IPS-18c (cell line): ENCODE results near the gene LOXL1.

ENCODE experiments used
- H3K4me3 ChIP-seq: 2 replicates; pipeline ENCODE4 v1.7.0; 2013; ENCODE audit warnings: low read depth, mild to moderate bottlenecking, low read length, moderate library complexity; ENCODE audit not compliant: insufficient read depth
- H3K9me3 ChIP-seq: one replicate; pipeline ENCODE4 v1.6.1; 2013; ENCODE audit warnings: mild to moderate bottlenecking, low read length, moderate library complexity; ENCODE audit not compliant: control insufficient read depth, insufficient read depth

Gene LOXL1

DNA sequence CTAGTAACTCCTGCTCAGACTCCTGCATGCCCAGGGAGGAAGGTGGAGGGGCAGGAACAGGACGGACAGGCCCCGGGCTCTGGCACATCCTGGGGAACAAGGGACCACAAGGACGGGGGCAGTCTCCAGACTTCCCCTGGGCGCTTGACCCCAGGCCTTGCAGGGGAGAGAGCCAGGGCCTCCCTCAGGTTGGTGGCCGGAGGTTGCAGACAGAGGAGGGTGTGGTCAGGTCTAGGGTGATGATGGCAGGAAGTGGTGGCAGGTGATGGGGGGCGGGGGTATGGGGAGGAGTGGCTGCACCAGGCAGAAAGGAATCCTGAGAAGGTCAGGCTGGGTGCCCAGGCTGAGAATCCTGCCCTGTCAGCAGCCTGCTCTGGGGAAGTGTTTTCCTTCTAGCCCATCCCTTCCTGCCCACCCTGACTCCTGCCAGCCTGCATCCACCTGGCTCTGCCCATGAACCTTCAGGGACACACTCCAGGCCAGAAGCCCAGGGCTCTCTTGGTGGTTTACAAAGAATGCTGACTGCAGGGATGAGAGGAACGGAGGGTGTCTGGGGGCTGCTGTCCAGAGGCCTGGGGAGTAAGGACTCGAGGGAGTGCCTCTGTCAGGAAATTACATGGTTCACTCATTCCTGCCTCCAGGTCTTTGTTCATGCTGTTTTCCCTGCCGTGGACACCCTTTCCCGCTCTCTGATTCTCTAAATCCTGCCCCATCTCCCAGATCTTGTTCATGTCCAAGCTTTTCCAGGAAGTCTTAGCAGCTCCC, 15.8 kb downstream of the LOXL1 start:
- Histone ChIP-seq H3K9me3 (no peaks in the 10 kb centered on the region), H3K4me3 (no peak overlapping the region)

DNA sequence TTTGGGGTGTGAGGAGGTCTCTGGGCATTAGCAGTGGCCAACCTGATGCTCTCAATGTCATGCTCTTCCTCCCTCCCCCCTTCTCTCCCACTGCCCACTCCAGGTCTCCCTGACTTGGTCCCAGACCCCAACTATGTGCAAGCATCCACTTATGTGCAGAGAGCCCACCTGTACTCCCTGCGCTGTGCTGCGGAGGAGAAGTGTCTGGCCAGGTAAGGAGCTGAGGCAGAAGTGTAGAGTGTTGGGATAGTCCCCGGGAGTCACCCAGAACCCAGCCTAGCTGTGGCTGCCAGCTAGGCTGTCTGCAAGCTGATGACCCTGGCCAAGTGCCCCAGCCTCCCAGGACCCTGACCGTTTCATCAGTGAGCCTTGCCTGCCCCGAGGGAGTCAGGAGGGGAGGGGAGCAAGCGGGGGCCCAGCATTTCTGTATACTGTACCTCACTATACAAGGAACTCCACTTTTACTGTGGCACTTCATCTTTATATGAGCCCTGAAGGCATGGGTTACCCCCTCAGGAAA, 16.5 kb downstream of the LOXL1 start:
- Histone ChIP-seq H3K4me3 (no peak overlapping the region), H3K9me3 (no peaks in the 10 kb centered on the region)

DNA sequence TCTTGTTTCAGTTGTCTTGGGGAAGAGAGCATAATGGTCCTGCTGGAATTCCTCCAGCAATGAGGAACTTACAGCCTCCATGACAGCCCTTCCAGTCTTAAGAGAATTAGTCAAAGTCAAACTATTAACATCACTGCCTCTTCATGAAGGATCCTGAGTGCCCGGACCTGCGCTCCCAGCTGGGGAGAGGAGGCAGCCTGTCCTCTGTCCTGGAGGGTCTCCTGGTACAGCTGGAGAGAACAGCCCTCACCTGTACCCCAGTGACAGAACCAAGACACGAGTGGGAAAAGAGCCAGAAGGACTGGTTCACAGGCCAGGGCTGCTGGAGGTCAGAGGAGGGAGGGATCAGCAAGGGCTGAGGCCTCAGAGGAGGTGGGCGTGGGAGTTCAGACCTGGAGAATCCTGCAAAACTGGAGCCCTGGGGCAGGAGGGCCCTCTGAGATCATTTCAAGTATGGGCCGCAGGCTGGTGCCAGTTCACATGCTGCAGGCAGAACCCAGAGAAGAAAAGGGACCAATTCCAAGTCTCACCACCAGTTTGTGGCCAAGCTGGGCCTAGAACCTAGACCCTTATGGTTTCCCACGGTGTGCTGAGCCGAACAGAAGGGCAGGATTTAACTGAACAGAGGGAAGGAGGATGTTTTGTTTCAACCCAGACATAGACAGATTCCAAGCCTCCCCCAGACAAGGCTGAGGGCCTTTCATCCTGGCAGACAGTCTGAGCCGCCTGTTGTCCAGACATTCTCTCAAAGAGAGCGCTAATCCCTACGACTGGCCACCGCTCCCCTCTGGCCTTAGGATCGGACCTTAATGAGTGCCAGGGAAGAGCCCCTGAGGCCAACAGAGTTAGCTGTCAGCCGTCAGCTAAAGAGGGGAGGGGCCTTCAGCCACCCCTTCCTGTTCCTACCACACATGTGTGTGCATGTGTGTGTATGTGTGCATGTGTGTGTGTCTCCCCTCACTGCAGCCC, 18.2 kb downstream of the LOXL1 start:
- Histone ChIP-seq H3K4me3 (no peak overlapping the region), H3K9me3 (no peaks in the 10 kb centered on the region)

DNA sequence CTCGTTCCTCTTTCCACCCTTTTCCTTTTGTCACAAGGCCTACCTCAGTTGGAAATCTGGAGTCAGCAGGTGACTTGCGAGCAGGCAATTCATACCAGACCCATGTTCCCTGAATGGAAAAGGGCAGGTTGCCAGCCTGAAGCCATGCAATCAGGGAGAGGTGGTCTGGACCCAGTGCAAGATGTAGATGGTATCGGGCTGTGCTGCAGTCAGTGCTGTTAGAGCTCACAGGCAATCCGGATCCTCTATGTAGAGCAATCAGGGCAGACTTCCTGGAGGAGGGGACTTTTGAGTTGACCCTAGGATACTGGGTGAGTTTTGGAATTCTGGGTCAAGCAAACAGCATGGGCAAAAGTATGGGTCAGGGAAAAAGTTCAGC, 18.9 kb downstream of the LOXL1 start:
- Histone ChIP-seq H3K9me3 (no peaks in the 10 kb centered on the region), H3K4me3 (no peak overlapping the region)

DNA sequence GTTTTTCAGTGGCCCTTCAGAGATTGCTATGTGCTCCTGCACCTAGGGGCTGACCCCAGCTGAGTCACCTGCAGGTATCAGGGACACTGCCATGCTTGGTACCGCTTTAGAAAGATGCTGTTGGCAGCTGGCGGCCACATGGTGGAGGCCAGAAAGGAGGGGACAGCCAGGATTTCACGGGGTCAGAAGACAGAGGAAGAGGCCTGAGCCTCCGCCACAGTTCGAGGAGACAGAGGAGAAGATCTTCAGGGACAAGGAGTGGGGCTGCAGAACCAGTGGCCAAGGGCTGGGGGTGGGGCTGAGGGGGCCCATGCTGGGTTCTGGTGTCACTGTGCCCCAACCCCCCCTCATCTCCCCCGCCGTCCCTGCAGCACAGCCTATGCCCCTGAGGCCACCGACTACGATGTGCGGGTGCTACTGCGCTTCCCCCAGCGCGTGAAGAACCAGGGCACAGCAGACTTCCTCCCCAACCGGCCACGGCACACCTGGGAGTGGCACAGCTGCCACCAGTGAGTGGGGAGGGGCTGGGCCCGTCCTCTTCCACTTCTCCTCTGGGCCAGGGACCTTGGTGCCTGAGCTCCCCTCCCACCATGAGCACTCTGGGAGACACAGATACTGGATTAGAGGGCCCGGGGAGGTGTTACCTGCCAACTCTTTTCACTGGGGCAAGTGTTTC, 19.9 kb downstream of the LOXL1 start:
- Histone ChIP-seq H3K4me3 (no peak overlapping the region), H3K9me3 (no peaks in the 10 kb centered on the region)

DNA sequence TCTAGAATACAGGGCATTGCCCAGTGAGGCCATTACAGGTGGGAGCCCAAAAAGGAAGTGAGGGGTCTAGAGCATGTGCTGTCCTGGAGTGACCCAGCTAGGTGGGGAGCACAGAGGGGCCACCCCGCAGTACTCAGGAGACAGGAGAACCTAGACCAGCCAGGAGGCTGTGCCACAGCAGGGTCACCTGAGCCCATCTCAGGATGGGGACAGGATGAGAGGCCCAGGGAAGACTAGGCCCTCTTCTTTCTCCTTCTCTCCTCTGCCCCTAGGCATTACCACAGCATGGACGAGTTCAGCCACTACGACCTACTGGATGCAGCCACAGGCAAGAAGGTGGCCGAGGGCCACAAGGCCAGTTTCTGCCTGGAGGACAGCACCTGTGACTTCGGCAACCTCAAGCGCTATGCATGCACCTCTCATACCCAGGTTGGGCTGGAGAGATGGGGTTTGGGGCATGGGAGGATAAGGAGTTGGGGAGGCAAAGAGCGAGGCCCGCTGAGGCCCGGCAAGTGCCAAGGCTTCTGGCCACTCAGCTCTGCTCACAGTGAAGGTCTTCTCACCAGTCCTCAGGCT, 20.6 kb downstream of the LOXL1 start:
- H3K4me3 ChIP-seq = no peak overlapping the region
- no peaks in the 10 kb centered on the region for H3K9me3 ChIP-seq

DNA sequence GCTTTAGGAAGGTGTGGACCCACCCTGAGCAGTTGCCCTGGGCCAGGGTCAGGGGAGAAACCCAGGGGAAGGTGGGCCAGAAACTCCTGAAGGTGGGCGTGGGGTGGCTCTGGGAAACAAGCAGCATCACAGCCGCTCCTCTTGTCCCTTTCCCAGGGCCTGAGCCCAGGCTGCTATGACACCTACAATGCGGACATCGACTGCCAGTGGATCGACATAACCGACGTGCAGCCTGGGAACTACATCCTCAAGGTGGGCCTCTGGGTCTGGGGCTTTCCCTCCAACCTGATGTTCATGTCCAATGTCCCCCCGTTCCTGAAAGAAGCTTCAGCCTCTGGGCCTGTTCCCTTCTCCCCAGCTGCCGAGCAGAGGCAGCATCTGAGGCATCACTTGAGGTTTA, 21.4 kb downstream of the LOXL1 start:
- H3K9me3 ChIP-seq = no peaks in the 10 kb centered on the region
- H3K4me3 ChIP-seq = no peak overlapping the region

DNA sequence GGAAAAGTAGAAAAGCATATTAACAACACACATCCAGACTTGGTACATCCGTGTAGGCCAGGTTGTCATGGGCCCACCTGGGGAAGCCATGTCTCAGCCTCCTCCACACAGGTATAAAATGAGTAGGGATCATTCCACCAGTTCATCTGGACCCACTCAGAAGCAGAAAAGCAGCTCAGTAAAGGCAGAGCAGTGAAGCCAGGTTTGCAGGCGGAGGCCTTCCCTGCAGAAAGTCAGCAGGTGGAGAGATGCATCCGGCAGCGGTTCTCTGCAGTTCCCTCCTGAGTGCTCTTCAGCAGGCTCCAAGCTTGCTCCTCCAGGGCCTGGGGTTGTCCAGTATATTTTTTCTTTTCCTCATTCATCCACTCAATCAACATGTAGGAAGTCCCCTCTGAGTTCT, 22.1 kb downstream of the LOXL1 start:
- Histone ChIP-seq H3K9me3 (no peaks in the 10 kb centered on the region), H3K4me3 (no peak overlapping the region)

DNA sequence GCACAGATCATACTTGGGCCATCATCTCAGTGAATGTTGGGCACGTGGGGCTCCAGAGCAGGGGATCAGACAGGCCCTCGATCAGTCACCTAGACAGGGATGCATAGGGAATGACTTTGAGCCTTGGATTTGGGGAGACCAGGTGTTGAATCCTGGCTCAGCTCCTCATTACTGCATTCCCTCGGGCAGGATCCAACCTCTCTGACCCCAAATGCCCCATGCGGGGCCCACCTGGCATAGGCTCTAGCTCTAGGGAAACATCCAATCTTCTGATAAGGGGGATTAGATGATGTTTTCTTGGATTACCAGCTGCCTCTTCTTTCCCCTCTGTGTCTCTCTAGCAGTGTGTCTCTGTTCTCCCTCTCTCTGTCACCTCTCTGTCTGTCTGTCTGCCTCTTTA, 22.7 kb downstream of the LOXL1 start:
- no peaks in the 10 kb centered on the region for H3K9me3 ChIP-seq
- no peak overlapping the region for H3K4me3 ChIP-seq

DNA sequence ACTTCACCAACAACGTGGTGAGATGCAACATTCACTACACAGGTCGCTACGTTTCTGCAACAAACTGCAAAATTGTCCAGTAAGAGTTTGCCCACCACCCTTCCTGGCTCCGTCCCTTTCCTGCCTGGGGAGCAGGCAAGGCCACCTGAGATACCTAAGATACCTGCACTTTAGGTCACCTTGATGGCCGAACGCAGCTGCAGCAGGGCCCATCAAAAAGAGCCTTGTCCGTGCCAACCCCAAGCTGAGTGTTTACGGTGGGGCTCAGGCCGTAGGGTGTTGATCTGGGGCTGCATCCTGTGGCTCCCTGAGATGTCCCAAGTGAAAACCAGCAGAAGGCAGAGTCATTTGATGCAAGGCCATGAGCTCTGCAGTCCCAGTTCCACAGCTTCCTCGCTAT, 23.2 kb downstream of the LOXL1 start:
- Histone ChIP-seq H3K4me3 (no peak overlapping the region), H3K9me3 (no peaks in the 10 kb centered on the region)

DNA sequence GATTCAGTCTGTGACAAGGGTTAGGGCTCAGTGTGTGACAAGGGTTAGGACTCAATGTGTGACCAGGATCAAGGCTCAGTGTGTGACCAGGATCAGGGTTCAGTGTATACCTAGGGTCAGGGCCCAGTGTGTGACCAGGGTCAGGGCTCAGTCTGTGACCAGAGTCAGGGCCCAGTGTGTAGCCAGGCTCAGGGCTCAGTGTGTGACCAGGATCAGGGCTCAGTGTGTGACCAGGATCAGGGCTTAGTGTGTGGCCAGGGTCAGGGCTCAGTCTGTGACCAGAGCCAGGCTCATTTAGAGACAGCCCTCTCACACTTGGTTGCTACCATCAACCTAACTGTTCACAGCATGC, 24.2 kb downstream of the LOXL1 start:
- H3K9me3 ChIP-seq = no peaks in the 10 kb centered on the region
- no peak overlapping the region for H3K4me3 ChIP-seq

DNA sequence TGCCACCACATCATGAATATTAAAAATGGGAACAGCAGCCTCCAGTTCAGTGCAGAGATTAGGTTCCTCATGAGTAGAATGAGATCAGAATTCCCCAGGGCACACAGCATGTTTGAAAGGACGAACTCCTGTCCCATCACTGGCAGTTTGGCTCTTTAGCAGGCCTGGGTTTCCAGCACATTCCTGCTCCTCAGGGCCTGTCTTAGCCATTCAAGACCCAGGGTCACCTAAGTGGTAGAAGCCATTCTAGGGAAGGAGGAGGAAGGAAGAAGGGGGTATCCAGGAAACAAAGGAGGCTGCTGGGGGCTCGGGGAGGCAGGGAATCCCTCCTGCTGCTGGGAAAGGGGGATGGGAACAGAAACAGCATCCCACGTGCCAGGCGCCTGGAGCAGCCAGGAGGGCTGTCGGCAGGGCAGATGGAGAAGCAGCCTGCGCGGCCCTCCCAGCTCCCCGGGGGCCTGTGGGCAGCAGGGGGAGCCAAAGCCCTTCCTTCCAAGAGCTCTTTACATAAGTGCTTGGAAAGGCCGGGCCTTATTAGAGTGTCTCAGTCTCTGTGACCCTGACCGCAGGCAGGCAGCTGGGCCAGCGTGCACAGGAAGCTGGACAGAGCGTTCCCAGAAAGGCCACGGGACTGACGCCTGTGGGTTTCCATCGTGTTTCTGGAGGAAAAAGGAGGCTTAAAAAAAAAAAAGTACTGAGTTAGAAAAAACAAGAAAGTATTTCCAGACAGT, 24.7 kb downstream of the LOXL1 start:
- Histone ChIP-seq H3K4me3 (no peak overlapping the region), H3K9me3 (no peaks in the 10 kb centered on the region)

DNA sequence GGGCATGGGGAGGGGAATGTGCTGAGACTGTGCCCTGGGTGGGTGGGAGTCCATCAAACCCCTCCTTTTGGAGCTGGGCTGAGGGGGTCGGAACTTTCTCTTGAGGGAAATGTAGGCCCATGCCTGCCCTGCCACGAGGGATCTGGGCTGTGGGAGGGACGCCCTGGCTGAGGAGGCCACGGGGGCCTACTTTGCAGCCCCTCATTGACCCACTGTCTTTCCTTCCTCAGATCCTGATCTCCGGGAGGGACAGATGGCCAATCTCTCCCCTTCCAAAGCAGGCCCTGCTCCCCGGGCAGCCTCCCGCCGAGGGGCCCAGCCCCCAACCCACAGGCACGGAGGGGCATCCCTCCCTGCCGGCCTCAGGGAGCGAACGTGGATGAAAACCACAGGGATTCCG, 25.3 kb downstream of the LOXL1 start:
- Histone ChIP-seq H3K4me3 (no peak overlapping the region), H3K9me3 (no peaks in the 10 kb centered on the region)

DNA sequence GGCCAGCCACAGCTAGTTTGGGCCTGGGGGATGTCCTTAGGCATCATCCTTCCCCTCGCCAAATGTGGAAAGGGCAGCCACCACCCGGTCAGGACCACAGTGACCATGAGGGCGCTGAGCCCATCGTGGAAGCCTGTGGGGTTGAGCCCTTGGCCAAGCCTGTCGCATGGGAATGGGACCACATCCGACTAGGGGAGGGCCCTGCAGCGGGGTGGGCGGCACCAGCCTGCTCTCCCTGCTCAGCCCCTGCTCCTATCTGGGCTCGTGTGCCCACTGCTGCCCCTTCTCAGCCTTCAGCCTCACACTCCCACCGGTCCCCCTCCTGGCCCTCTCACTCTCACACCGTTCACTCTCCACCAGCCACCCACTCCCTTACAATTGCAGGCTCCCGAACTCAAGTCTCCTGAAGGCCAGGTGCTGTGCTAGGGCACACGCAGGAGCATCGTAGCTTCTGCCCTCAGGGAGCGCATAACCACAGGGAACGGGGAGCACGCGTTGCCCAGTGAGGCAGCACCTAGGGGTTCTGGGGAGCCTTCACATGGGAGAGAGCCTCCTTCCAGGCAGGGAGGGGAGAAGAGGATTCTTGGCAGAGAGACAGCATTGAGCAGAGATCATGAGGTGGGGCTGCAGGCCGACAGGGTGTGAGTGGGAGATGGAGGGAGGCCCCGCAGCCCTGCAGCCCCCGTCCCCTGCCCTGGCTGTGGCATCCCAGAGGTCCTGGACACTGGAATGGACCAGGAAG, 26.1 kb downstream of the LOXL1 start:
- Histone ChIP-seq H3K4me3 (no peak overlapping the region), H3K9me3 (no peaks in the 10 kb centered on the region)

DNA sequence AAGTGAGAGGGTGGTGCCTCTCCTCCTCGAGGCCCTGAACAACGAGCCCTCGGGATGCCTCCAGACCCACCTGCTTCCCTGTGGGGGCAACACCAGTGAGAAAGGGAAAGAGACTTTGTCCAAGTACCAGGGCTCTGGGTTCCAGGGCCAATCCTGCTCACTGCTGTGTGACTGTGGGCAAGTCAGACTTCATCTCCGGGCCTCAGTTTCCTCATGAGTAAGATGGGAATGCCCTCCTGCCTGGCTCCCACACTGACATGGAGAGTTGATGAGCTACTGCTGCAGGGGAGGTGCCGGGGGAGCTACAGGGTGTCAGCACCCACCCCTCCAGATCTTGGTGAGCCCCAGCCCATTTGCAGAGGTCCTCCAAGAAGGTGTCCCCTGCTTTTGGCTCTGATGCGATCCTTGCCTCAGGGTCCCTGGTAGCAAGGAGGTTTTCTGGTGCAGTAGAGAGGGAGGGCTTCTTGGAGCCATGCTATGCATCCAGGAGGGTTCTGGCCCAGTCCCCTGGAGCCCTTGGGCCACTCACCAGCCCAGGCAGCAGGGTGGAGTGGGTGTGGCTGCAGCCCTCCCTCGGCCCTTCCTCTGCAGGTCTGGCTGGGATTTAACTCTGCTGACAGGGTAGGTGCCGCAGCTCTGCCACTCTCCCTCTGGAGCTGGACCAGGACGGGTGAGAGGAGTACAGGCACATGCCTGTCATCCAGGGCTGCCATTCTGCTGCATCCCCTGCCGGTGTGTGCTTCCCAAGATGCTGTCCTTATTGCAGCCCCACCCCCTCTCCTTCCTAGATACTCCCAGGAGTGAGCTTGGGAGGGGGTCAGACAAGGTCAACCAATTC, 26.9 kb downstream of the LOXL1 start:
- H3K4me3 ChIP-seq = no peak overlapping the region
- H3K9me3 ChIP-seq = no peaks in the 10 kb centered on the region
